Thyroid gland (tissue), 4 donors: Measurements from ENCODE around the gene ADAT3.
"Not testable (repeated sequence)": the region's sequence is repeated elsewhere in the genome, so short reads cannot be mapped to it uniquely, and the experiment has no call there.

Experiments
- CTCF ChIP-seq, 6 experiments: fragments of 200-600 bp in 3 of 6; fragments of 450-650 bp in 3 of 6; sonication (generic) in 3 of 6; IDR thresholded peaks; one replicate each; pipeline ENCODE4 v1.5.1; 2016 to 2019; ENCODE audit warnings: antibody characterized with exemption in 6 of 6, mild to moderate bottlenecking in 2 of 6, inconsistent platforms in 1 of 6, moderate library complexity in 1 of 6
- POLR2A ChIP-seq, 2 donors: fragments of 450-650 bp; IDR thresholded peaks; one replicate each; pipeline ENCODE4 v1.6.1; 2017; ENCODE audit warnings: antibody characterized with exemption in 2 of 2, mild to moderate bottlenecking in 2 of 2, moderate library complexity in 1 of 2

GRCh38 chr19:1881393-1882088, 23.7 kb upstream of the ADAT3 start:
- not testable (repeated sequence) for TF ChIP-seq CTCF, POLR2A (IDR thresholded peaks at IDR 0.05)
